ENCODE data around the gene IGF1.
"Not testable (repeated sequence)": the region's sequence is repeated elsewhere in the genome, so short reads cannot be mapped to it uniquely, and the experiment has no call there.

IGF1 gene

DNA sequence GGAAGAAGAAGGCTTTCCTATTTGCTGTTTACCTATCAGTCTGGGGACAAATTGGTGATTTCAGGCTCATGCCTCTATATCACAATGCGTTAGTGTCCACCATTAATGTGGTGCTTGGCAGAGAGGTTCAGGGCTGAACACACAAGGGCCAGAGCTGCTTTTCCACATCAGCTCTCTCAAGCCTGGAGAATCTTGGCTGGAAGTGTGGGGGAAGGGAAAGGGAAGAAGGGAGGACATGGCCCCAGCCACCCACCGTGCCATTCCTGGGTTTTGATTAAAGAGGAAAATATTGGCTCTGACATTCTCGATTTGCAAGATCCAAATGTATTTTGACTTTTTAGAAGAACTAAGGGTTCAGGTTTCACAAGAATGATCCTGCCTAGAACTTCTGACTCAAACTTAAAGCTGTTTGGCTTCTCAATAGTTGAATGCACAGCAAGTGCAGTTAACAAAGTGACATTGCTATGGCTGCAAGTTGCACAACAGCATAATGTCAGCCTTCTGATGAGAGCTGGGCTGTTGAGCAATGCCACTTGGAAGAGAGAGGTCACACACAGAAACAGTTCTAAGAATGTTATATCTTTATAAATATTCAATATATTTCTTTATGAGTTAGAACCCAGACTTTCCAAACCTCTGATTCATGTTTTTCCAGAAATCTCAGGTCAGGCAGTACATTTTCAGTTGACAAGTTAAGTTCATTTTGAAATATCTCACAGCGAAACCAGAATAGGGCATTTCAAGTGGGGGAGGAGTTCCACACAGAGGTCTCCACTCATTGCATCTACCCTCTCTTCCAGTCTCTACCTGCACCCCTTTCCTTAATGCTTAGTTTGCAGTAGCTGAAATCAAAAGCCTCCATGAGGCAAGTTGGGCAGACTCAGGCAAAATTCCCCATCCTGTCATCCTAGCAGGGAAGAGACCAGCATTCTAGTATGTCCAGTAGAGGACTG lies 25.3 kb downstream of the IGF1 start:
- no peak for FAIRE-seq

- FAIRE-seq, result no peak
Observed at GRCh38 chr12:102454330-102454729, 26.0 kb downstream of the IGF1 start.

DNA sequence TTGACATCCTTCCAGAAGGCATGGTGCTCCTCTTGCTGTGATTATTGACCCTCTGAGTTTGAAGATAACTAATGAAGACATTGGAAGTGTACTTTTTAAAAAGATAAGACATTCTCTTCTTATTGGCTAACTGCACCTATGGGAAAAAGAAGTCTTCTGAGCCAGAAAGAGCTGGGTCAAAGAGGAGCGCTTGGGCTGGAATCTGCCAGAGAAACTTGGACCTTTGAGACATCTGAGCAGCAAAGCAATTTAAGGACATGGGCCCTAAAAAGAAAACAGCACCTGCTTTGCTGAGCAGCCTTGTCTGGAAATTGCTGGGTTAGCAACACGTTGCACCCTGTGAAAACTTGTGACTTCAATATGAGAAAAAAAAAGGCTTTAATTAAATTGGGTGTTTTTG lies 27.8 kb downstream of the IGF1 start:
- FAIRE-seq, result no peak

- not testable (repeated sequence) for FAIRE-seq
Observed at GRCh38 chr12:102449018-102449417, 31.3 kb downstream of the IGF1 start.

- FAIRE-seq, result not testable (repeated sequence)
Observed at GRCh38 chr12:102447426-102447825, 32.9 kb downstream of the IGF1 start.

DNA sequence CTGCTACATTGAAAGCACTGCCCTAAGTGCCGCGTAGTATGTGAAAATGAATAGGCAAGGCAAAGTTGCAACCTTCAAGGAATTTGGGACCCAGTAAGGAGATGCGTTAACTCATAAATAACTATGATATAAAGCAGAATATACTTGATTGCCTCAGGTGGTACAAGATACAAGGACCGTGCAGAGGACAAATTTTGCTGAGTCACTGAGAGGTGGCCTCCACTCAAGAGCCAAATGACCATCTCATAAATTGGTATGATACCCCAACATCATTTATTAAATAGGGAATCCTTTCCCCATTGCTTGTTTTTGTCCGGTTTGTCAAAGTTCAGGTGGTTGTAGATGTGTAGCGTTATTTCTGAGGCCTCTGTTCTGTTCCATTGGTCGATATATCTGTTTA lies 35.7 kb downstream of the IGF1 start:
- no peak for FAIRE-seq

DNA sequence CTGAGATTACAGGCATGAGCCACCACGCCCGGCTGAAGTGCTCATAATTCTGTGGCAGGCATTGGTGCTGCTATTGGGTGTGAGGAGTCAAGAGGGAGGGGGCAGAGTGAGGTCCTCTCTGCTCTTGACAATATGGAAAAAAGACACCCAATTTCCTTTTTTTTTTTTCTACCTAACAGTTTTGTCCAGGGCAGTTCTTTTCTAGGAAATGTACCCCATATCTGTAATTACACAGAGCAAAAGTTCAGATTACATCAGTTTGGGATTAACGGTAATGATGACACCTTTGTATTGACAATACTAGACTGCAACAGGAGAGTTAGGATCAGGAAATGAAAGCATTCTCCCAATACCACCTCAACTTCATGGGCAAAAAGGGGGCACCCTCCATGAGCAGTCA lies 36.3 kb downstream of the IGF1 start:
- no peak for FAIRE-seq

DNA sequence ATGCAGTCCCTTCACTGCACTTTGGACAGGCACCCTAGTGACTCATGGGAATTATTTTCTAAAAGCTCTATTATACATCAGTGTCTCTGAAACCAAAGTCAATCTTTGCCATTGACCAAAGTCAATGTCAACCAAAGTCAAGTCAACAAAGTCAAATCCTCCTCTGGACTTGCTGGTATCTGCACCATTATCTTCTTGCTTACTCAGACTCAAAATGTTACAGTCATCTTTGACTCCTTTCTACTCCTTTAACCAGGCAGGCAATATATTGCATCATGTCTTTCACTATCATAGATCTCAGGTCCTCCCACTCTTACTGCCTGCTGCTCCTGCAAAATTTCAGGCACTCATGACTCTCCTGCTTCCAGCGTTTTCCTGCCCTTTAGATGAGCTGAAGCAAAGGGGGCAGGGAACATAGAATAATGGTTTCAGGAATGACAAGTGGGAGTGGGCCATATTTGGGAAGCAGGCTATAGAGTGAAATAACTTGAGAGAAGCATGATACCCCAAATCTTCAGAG lies 39.2 kb downstream of the IGF1 start:
- no peak for FAIRE-seq

- FAIRE-seq, result no peak
Observed at GRCh38 chr12:102439426-102440405, 40.6 kb downstream of the IGF1 start.

DNA sequence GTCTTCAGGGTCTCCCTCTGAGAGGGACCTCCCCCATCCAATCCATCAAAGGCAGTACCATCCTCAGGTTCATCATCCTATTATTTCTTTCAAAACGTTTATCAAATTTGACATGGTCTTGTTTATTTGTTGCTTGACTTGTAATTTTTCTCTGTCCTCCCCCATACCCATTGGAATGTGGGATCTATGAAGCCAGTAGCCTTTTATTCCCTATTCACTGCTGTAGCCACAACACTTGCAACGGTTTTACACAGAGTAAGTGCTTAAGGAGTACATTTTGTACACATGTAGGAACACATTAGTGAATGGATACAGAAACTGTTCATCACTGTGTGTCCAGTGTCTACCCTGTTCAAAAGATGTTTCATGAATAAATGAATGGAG lies 41.5 kb downstream of the IGF1 start:
- FAIRE-seq, result no peak

GRCh38 chr12:102438047-102438826 lies 42.1 kb downstream of the IGF1 start:
- no peak for FAIRE-seq

DNA sequence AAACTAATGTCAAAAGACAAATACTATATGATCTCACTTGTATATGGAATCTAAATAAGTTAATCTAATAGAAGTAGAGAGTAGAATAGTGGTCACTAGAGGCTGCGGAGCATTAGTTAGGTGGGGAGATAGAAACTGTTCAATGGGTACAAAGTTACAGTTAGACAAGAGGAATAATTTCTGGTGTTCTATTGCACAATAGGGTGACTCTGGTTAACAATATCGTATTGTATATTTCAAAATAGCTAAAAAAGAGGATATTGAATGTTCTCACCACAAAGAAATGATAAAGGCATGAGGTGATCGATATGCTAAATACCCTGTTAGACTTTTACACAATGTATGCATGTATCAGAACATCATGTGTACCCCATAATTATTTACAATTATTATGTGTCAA lies 42.9 kb downstream of the IGF1 start:
- no peak for FAIRE-seq

DNA sequence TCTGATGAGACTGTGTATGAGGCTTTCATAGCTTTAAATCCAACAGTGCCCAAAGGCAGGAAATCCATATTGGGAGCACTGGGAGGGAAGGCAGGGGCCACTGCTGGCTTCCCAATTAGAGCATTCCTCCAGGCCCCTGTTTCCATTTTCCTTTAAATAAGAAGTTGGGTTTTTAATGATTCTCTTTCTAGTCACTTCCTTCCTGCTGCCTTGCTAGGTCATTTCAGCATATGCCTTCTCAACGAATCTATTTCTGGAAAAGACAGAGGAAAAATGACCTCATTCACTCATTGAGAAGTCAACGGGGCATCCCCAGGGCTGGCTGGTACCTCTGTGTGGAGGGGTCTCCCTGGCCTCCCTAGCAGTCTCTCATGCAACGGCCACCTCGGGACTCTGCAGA lies 43.5 kb downstream of the IGF1 start:
- no peak for FAIRE-seq

- FAIRE-seq, result no peak
Observed at GRCh38 chr12:102435827-102436436, 44.4 kb downstream of the IGF1 start.

DNA sequence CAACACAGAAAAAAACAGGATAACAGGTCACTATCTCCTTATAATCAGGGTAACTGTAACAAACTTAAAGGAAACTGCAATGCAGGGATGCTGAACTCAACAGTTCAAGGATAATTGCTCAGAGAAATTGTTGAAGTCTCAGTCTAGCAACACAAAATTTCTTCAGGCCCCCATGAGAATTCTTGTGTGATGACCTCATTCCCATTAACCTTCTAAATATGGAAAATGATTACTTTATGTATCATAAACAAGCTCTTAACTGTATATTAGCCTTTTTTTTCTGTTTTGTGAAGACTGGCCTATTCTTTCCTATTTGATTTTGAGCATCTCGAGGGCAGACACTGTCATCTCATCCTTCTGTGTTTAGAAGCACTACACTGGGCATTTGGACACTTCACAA lies 47.1 kb downstream of the IGF1 start:
- no peak for FAIRE-seq

- no peak for FAIRE-seq
Observed at GRCh38 chr12:102430661-102431060, 49.7 kb downstream of the IGF1 start.

DNA sequence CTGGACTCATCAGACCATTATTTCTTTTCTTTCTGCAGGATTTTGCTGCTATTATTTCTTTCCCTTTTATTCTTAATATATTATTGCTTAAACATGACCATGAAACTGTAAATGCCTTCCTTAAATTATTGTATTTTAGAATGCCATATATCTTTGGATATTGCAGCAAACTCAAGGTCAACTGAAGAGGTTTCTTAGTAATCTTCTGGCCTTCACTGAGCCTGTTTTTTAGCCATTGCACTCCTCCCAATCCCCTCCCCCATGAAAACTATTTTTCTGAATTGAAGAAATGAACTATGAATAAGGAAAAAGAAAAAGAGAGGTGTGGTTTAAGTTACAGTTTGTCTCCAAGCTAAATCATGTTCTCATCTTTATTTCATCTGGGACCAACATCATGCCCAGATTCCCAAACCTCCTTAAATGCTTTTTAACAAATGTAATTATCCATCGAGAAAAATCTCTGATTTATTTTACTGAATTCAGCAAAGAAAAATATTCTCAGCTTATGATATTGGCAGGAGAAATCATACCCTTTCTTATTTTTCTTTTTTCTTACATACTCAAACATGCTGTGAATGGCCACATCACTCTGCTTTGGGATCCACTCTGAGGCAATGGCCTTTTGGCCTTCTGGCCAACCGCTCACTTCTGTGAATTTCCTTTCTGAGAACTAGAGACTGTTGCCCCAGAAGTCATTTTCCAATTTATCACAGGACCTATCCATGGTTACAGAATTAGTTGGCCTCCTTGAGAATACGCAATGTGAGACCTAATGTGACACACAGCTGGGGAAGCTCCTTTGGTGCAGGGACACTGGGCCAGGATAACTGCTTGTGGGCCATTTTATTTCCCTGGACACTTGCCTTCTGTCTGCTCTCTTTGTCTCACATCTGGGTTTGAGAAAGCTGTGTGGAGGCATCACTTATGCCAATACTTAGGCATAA lies 50.9 kb downstream of the IGF1 start:
- FAIRE-seq, result no peak

GRCh38 chr12:102427543-102427941 lies 52.8 kb downstream of the IGF1 start:
- no peak for FAIRE-seq

GRCh38 chr12:102426599-102427542 lies 53.5 kb downstream of the IGF1 start:
- FAIRE-seq, result no peak
